ENCODE measurements around the gene NSG1. TPM values are rescaled to one million over a fixed set of nuclear protein-coding genes. Genes with fewer than 3 reads are reported as not detected.

The NSG1 gene
- polyA plus RNA-seq, 2 of the 4 experiments (the other 2 are of a cell fraction) = 0.26 to 0.34 TPM

- FAIRE-seq = no peak
- no peak for ATAC-seq
- no peak overlapping the region for H3K27ac ChIP-seq
- 90% methylated on average over 2 of the region's 8 CpGs for WGBS (ENCODE audit: missing lambda C conversion rate)
- H3K4me2 ChIP-seq = no peak overlapping the region
- DNase-seq (ENCODE audit: low read depth in 1 of 2, low spot score in 1 of 2) = no peak
- H3K4me3 ChIP-seq = no peak overlapping the region
- no peaks in the 10 kb centered on the region for H3K4me1 ChIP-seq
- TF ChIP-seq MAZ (IDR thresholded peaks at IDR 0.05; ENCODE audit: borderline replicate concordance, low read depth, low read length) = no peak
- no peak for TF ChIP-seq POLR2AphosphoS2 (conservative IDR thresholded peaks at IDR 0.05; ENCODE audit: low read length)
- no peak for TF ChIP-seq KDM5A (IDR thresholded peaks at IDR 0.05)
- TF ChIP-seq FOSL2 (IDR thresholded peaks at IDR 0.05) = no peak
- no peak for TF ChIP-seq FOSL2 (CRISPR knock-in tag; IDR thresholded peaks at IDR 0.05)
- TF ChIP-seq EHF (CRISPR knock-in tag; IDR thresholded peaks at IDR 0.05) = no peak
- TF ChIP-seq JUNB (IDR thresholded peaks at IDR 0.05) = no peak
- no peak for TF ChIP-seq TFCP2L1 (CRISPR knock-in tag; IDR thresholded peaks at IDR 0.05)
- TF ChIP-seq ZSCAN20 (CRISPR knock-in tag; IDR thresholded peaks at IDR 0.05) = no peak
- TF ChIP-seq PHF8 (IDR thresholded peaks at IDR 0.05; ENCODE audit: borderline replicate concordance, low read depth) = no peak
- no peak for TF ChIP-seq FOXS1 (CRISPR knock-in tag; IDR thresholded peaks at IDR 0.05)
- no peak for TF ChIP-seq ATOH8 (CRISPR knock-in tag; IDR thresholded peaks at IDR 0.05; ENCODE audit: low read depth)
- no peak for TF ChIP-seq FOSB (CRISPR knock-in tag; IDR thresholded peaks at IDR 0.05)
- no peak for TF ChIP-seq ZFP36 (IDR thresholded peaks at IDR 0.05; ENCODE audit: borderline replicate concordance, partially characterized antibody)
- TF ChIP-seq CHD4 (IDR thresholded peaks at IDR 0.05; ENCODE audit: borderline replicate concordance) = no peak
- no peak for TF ChIP-seq BCL3 (IDR thresholded peaks at IDR 0.05)
- TF ChIP-seq NFE2L2 (conservative IDR thresholded peaks at IDR 0.05; ENCODE audit: low read length) = no peak
- no peak for TF ChIP-seq HEYL (CRISPR knock-in tag; IDR thresholded peaks at IDR 0.05)
- TF ChIP-seq E2F6 (IDR thresholded peaks at IDR 0.05; ENCODE audit: borderline replicate concordance, low read depth) = no peak
- TF ChIP-seq SREBF2 (IDR thresholded peaks at IDR 0.05) = no peak
- TF ChIP-seq NPAS2 (CRISPR knock-in tag; IDR thresholded peaks at IDR 0.05; ENCODE audit: borderline replicate concordance) = no peak
- no peaks in the 10 kb centered on the region for H3K9me3 ChIP-seq
- ChIA-PET POLR2A (no interaction called here), CTCF (interaction anchor here (0.6 kb wide), 1 partner anchor 161 kb away, joined by 6 read pairs; no protein-coding TSS in a partner anchor)
These were observed 37.7 kb downstream of the NSG1 start for GRCh38 chr4:4424499-4425115.

- Histone ChIP-seq H3K4me1 (no peaks in the 10 kb centered on the region), H3K9me3 (no peaks in the 10 kb centered on the region), H3K4me2 (no peak overlapping the region), H3K4me3 (no peak overlapping the region), H3K27ac (no peak overlapping the region)
- ChIA-PET CTCF (interaction anchor here (0.7 to 0.9 kb wide), 2 partner anchors 165 to 318 kb away, joined by 3 read pairs; no protein-coding TSS in a partner anchor), POLR2A (no interaction called here)
- DNase-seq (ENCODE audit: low read depth in 1 of 2, low spot score in 1 of 2) = no peak
- WGBS (ENCODE audit: missing lambda C conversion rate) = 89% methylated on average over 13 of the region's 13 CpGs
- FAIRE-seq = no peak
- ATAC-seq = no peak
- TF ChIP-seq FOSL2 (IDR thresholded peaks at IDR 0.05) (no peak), FOSL2 (CRISPR knock-in tag; IDR thresholded peaks at IDR 0.05) (no peak), CBX2 (IDR thresholded peaks at IDR 0.05; ENCODE audit: borderline replicate concordance, low read depth) (no peak), CHD4 (IDR thresholded peaks at IDR 0.05; ENCODE audit: borderline replicate concordance) (no peak), RAD21 (conservative IDR thresholded peaks at IDR 0.05 in 1 of 2, IDR thresholded peaks at IDR 0.05 in 1 of 2) (no peak), PBX3 (IDR thresholded peaks at IDR 0.05) (no peak), TFCP2L1 (CRISPR knock-in tag; IDR thresholded peaks at IDR 0.05) (no peak), KDM1A (IDR thresholded peaks at IDR 0.05; ENCODE audit: low read depth) (no peak), HOXB5 (CRISPR knock-in tag; IDR thresholded peaks at IDR 0.05) (no peak), MYC (IDR thresholded peaks at IDR 0.05; ENCODE audit: borderline replicate concordance, low read length) (no peak), ATOH8 (CRISPR knock-in tag; IDR thresholded peaks at IDR 0.05; ENCODE audit: low read depth) (no peak)
These were observed 38.3 kb downstream of the NSG1 start for GRCh38 chr4:4425119-4425690.
